ENCODE data around the gene IDH3A.
A peak's percentile ranks its signal among the peaks of the same experiment; 100 is the strongest.

Gene IDH3A

DNA sequence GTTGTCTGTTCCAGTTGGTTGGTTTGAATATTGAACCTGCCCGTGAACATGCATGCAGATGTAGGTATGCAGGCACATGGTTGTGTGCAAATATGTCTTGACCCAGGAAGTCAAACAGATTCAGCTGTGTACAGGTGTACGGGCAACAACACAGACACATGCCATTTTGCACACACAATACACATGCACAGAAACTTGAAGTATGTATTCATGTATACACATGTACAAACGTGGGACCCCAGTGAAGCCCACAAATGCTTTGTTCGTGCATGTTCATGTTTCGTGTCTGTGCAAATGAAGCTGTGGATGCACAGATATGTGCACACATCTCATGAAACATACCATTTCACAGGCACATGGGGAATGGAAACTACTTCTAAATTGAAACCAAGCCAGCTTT lies 30.7 kb downstream of the IDH3A start:
- Histone ChIP-seq H4K8ac (ENCODE audit: low read depth, low read length) (no peak overlapping the region), H2AFZ (ENCODE audit: low read length) (no peak overlapping the region), H3K27me3 (ENCODE audit: control insufficient read depth in 3 of 3, insufficient read depth in 3 of 3, low read depth in 1 of 3, low read length in 3 of 3) (no peaks in the 10 kb centered on the region), H2BK12ac (ENCODE audit: low read length) (no peak overlapping the region), H3K36me3 (replicated peaks in 1 of 2; ENCODE audit: control insufficient read depth in 2 of 2, insufficient read depth in 2 of 2, low read length in 2 of 2) (no peaks in the 10 kb centered on the region), H2BK15ac (ENCODE audit: low read length) (no peak overlapping the region), H3K27ac (replicated peaks; ENCODE audit: low read length) (no peak overlapping the region), H3K4me2 (ENCODE audit: insufficient read depth, low read length, poor library complexity, severe bottlenecking) (no peak overlapping the region), H3K4ac (ENCODE audit: low read length) (no peak overlapping the region), H2BK120ac (ENCODE audit: low read depth, low read length) (no peak overlapping the region), H3K9me3 (replicated peaks in 1 of 2; ENCODE audit: control insufficient read depth in 2 of 2, insufficient read depth in 1 of 2, low read depth in 1 of 2, low read length in 2 of 2) (no peaks in the 10 kb centered on the region), H2AK5ac (ENCODE audit: low read depth, low read length) (no peak overlapping the region), H3K4me3 (ENCODE audit: low read length in 2 of 2) (no peak overlapping the region), H3K4me1 (ENCODE audit: control insufficient read depth in 2 of 2, insufficient read depth in 1 of 2, low read depth in 1 of 2, low read length in 2 of 2) (no peaks in the 10 kb centered on the region), H3K79me1 (ENCODE audit: low read depth, low read length) (peaks cover 2% of the 10 kb centered on the region), H3K23ac (ENCODE audit: low read depth, low read length, poor library complexity) (no peak overlapping the region), H4K91ac (ENCODE audit: low read depth, low read length, poor library complexity) (no peak overlapping the region), H2BK5ac (ENCODE audit: low read length) (no peak overlapping the region), H3K9ac (ENCODE audit: low read depth, low read length, poor library complexity) (no peak overlapping the region), H3K14ac (ENCODE audit: low read length) (no peak overlapping the region), H3K18ac (ENCODE audit: low read length) (peak overlapping the region; percentile 29)
- no peak for DNase-seq (ENCODE audit: low spot score)
- WGBS, 2 donors (ENCODE audit: extremely low coverage in 2 of 2, insufficient read length in 2 of 2, insufficient replicate concordance in 1 of 2) = no CpG with 5 or more reads among the region's 5 CpGs

DNA sequence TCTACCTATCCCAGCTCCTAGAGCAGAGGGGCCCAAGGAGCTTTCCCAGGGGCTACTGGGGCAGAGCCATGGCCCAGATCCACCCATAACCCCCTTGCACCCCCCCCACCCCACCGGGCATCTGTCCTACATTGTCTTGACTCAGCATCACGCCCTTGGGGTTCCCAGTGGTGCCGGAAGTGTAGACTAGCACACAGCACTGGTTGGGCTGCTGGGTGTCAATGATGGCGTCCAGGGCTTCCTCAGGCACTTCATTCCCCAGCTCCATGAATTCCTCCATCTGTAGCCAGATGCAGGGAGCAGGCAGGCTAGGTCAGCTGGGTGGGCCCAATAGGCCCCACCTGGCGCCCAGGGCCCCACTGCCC lies 33.2 kb downstream of the IDH3A start:
- no CpG with 5 or more reads among the region's 5 CpGs for WGBS, 2 donors (ENCODE audit: extremely low coverage in 2 of 2, insufficient read length in 2 of 2, insufficient replicate concordance in 1 of 2)
- no peak for DNase-seq (ENCODE audit: low spot score)
- Histone ChIP-seq H3K4ac (ENCODE audit: low read length) (no peak overlapping the region), H2BK5ac (ENCODE audit: low read length) (peak overlapping the region; percentile 53), H4K91ac (ENCODE audit: low read depth, low read length, poor library complexity) (no peak overlapping the region), H2BK15ac (ENCODE audit: low read length) (no peak overlapping the region), H3K23ac (ENCODE audit: low read depth, low read length, poor library complexity) (peak overlapping the region; percentile 85), H3K4me2 (ENCODE audit: insufficient read depth, low read length, poor library complexity, severe bottlenecking) (no peak overlapping the region), H3K36me3 (replicated peaks in 1 of 2; ENCODE audit: control insufficient read depth in 2 of 2, insufficient read depth in 2 of 2, low read length in 2 of 2) (no peaks in the 10 kb centered on the region), H3K9ac (ENCODE audit: low read depth, low read length, poor library complexity) (no peak overlapping the region), H3K4me3 (ENCODE audit: low read length in 2 of 2) (no peak overlapping the region), H2AK5ac (ENCODE audit: low read depth, low read length) (peak overlapping the region; percentile 81), H4K8ac (ENCODE audit: low read depth, low read length) (peak overlapping the region; percentile 48), H3K4me1 (ENCODE audit: control insufficient read depth in 2 of 2, insufficient read depth in 1 of 2, low read depth in 1 of 2, low read length in 2 of 2) (no peaks in the 10 kb centered on the region), H3K18ac (ENCODE audit: low read length) (no peak overlapping the region), H3K14ac (ENCODE audit: low read length) (no peak overlapping the region), H3K79me1 (ENCODE audit: low read depth, low read length) (peaks cover 2% of the 10 kb centered on the region), H2BK12ac (ENCODE audit: low read length) (no peak overlapping the region), H2BK120ac (ENCODE audit: low read depth, low read length) (no peak overlapping the region), H2AFZ (ENCODE audit: low read length) (no peak overlapping the region), H3K9me3 (replicated peaks in 1 of 2; ENCODE audit: control insufficient read depth in 2 of 2, insufficient read depth in 1 of 2, low read depth in 1 of 2, low read length in 2 of 2) (no peaks in the 10 kb centered on the region), H3K27me3 (ENCODE audit: control insufficient read depth in 3 of 3, insufficient read depth in 3 of 3, low read depth in 1 of 3, low read length in 3 of 3) (no peaks in the 10 kb centered on the region), H3K27ac (replicated peaks; ENCODE audit: low read length) (no peak overlapping the region)

DNA sequence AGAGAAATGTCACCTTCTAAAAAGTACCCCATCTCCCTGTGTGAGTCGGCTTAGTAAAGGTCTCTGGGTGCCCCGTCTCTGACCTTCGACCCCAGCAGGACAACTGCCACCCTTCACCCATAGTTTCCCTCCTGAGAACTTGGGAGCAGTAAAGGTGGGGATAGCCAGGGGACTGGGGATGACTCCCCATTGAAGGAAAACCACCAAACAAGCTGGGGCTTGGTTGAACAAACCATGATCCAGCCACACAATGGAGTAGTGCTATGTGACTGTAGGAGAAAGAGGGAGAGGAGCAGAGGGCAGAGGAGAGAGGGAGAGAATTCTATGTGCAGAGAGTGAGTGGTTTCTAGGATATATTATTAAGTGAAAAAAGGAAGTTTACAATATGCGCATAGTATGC lies 33.7 kb downstream of the IDH3A start:
- Histone ChIP-seq H2AK5ac (ENCODE audit: low read depth, low read length) (no peak overlapping the region), H3K23ac (ENCODE audit: low read depth, low read length, poor library complexity) (no peak overlapping the region), H4K8ac (ENCODE audit: low read depth, low read length) (no peak overlapping the region), H3K79me1 (ENCODE audit: low read depth, low read length) (peaks cover 2% of the 10 kb centered on the region), H3K36me3 (replicated peaks in 1 of 2; ENCODE audit: control insufficient read depth in 2 of 2, insufficient read depth in 2 of 2, low read length in 2 of 2) (no peaks in the 10 kb centered on the region), H2BK15ac (ENCODE audit: low read length) (no peak overlapping the region), H3K4me3 (ENCODE audit: low read length in 2 of 2) (no peak overlapping the region), H2AFZ (ENCODE audit: low read length) (no peak overlapping the region), H3K9me3 (replicated peaks in 1 of 2; ENCODE audit: control insufficient read depth in 2 of 2, insufficient read depth in 1 of 2, low read depth in 1 of 2, low read length in 2 of 2) (no peaks in the 10 kb centered on the region), H3K27ac (replicated peaks; ENCODE audit: low read length) (no peak overlapping the region), H4K91ac (ENCODE audit: low read depth, low read length, poor library complexity) (no peak overlapping the region), H3K27me3 (ENCODE audit: control insufficient read depth in 3 of 3, insufficient read depth in 3 of 3, low read depth in 1 of 3, low read length in 3 of 3) (no peaks in the 10 kb centered on the region), H3K4ac (ENCODE audit: low read length) (no peak overlapping the region), H3K18ac (ENCODE audit: low read length) (no peak overlapping the region), H3K4me2 (ENCODE audit: insufficient read depth, low read length, poor library complexity, severe bottlenecking) (no peak overlapping the region), H3K14ac (ENCODE audit: low read length) (no peak overlapping the region), H2BK5ac (ENCODE audit: low read length) (no peak overlapping the region), H3K4me1 (ENCODE audit: control insufficient read depth in 2 of 2, insufficient read depth in 1 of 2, low read depth in 1 of 2, low read length in 2 of 2) (no peaks in the 10 kb centered on the region), H2BK120ac (ENCODE audit: low read depth, low read length) (no peak overlapping the region), H2BK12ac (ENCODE audit: low read length) (no peak overlapping the region), H3K9ac (ENCODE audit: low read depth, low read length, poor library complexity) (no peak overlapping the region)
- DNase-seq (ENCODE audit: low spot score) = no peak
- no CpG with 5 or more reads among the region's 4 CpGs for WGBS, 2 donors (ENCODE audit: extremely low coverage in 2 of 2, insufficient read length in 2 of 2, insufficient replicate concordance in 1 of 2)

DNA sequence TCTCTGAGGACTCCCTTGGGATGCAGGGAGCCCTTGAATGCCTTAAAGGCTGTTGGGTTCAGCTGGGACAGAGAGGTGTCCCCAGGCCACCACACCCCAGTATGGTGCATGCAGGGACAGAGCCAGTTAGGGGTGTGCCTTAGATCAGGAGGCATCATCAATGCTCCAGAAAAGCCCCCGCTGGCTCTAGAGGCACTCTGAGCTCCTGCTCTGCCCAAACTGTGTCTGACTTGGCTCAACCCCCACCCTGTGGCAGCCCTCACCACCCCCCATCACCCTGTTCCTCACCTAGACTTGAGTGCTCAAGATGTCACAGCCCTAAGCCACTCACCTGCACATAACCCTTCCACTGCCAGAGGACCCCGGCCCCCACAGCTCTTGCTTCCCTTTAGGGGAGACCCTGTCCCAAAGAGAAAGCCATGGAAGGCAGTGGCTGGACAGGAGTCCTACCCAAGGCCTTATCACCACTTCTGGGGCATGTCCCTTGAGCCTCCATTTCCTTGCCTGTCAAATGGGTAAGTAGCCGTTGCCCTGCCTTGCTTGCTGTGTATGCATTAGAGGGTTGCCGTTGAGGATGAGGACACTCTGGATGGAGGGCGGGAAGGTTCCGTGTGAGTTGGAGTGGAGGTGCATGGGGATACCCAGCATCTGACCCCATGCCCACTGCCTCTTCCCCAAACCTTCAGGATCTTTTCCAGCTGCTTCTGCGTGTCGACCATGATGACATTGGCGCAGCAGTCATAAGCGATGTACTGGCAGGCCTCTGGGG lies 43.8 kb downstream of the IDH3A start:
- H3K4me3 ChIP-seq (ENCODE audit: low read length in 2 of 2) = no peak overlapping the region
- no CpG with 5 or more reads among the region's 10 CpGs for WGBS, 2 donors (ENCODE audit: extremely low coverage in 2 of 2, insufficient read length in 2 of 2, insufficient replicate concordance in 1 of 2)
- H3K14ac ChIP-seq (ENCODE audit: low read length) = peak overlapping the region; percentile 38
- H3K79me1 ChIP-seq (ENCODE audit: low read depth, low read length) = no peaks in the 10 kb centered on the region
- H3K4me1 ChIP-seq (ENCODE audit: control insufficient read depth in 2 of 2, insufficient read depth in 1 of 2, low read depth in 1 of 2, low read length in 2 of 2) = peaks cover 0 to 4% of the 10 kb centered on the region in 2 donors
- no peaks in the 10 kb centered on the region for H3K36me3 ChIP-seq (replicated peaks in 1 of 2; ENCODE audit: control insufficient read depth in 2 of 2, insufficient read depth in 2 of 2, low read length in 2 of 2)
- no peak overlapping the region for H2BK12ac ChIP-seq (ENCODE audit: low read length)
- H3K23ac ChIP-seq (ENCODE audit: low read depth, low read length, poor library complexity) = peak overlapping the region; percentile 55
- no peak overlapping the region for H3K27ac ChIP-seq (replicated peaks; ENCODE audit: low read length)
- H3K18ac ChIP-seq (ENCODE audit: low read length) = no peak overlapping the region
- no peak overlapping the region for H3K4me2 ChIP-seq (ENCODE audit: insufficient read depth, low read length, poor library complexity, severe bottlenecking)
- no peaks in the 10 kb centered on the region for H3K9me3 ChIP-seq (replicated peaks in 1 of 2; ENCODE audit: control insufficient read depth in 2 of 2, insufficient read depth in 1 of 2, low read depth in 1 of 2, low read length in 2 of 2)
- no peak overlapping the region for H2BK120ac ChIP-seq (ENCODE audit: low read depth, low read length)
- no peaks in the 10 kb centered on the region for H3K27me3 ChIP-seq (ENCODE audit: control insufficient read depth in 3 of 3, insufficient read depth in 3 of 3, low read depth in 1 of 3, low read length in 3 of 3)
- H2AFZ ChIP-seq (ENCODE audit: low read length) = no peak overlapping the region
- H3K4ac ChIP-seq (ENCODE audit: low read length) = no peak overlapping the region
- no peak for DNase-seq (ENCODE audit: low spot score)
- no peak overlapping the region for H2BK15ac ChIP-seq (ENCODE audit: low read length)
- peak overlapping the region; percentile 26 for H2AK5ac ChIP-seq (ENCODE audit: low read depth, low read length)
- no peak overlapping the region for H3K9ac ChIP-seq (ENCODE audit: low read depth, low read length, poor library complexity)
- no peak overlapping the region for H4K8ac ChIP-seq (ENCODE audit: low read depth, low read length)
- no peak overlapping the region for H4K91ac ChIP-seq (ENCODE audit: low read depth, low read length, poor library complexity)
- no peak overlapping the region for H2BK5ac ChIP-seq (ENCODE audit: low read length)

Data from neuronal stem cell (in vitro differentiated cells).